ENCODE results near the gene POP4. TPM values are rescaled to one million over a fixed set of nuclear protein-coding genes. Genes with fewer than 3 reads are reported as not detected.
A peak's percentile ranks its signal among the peaks of the same experiment; 100 is the strongest.

The POP4 gene
- total RNA-seq, 2 experiments from 2014 or later, result 101 to 136 TPM

DNA sequence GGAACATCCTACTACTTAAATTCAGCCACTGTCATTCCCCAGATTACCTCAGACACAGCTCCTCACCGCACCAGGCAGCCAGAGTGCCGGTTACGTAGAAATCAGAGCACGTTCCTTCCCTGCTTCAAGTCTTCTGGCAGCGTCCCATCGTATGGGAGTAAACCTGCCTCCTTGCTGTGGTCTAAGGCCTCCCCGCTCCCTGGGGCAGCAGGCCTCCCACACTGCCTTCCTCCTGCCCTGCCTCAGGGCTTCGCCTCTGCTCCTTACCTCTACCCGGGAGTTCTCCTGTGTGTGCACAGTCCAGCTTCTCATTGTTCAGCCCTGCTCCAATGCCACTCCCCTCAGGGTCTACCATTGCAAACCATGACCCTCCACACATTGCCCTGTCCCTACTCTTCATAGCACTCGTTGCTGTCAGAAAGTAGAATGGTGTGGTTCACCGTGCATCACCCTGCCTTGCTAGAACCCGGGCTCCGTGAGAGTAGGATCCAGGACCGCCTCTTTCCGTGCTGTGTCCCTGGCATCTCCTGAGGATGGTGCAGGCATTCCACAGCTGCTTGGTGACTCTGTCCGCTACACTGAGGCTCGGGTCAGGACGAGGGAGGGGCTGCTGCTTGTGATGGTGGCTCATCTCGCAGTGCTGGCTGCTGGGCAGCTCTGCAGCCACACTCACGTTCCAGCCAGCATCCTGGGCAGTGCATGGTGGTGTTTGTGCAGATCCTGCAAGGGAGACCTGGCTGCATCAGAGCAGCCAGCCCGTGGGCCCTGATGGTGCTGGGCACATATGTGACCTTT lies 6.9 kb downstream of the POP4 start:
- ATAC-seq (no peak), DNase-seq (no peak)
- Mint-ChIP-seq H3K4me3 (no peak overlapping the region), H3K4me1 (peaks cover 6% of the 10 kb centered on the region), H3K27me3 (no peaks in the 10 kb centered on the region), H3K9me3 (ENCODE audit: low read depth) (no peaks in the 10 kb centered on the region), H3K36me3 (ENCODE audit: low read depth) (peaks cover 67% of the 10 kb centered on the region), H3K27ac (no peak overlapping the region)
- ChIA-PET CTCF (interaction anchor here (1.6 to 8.9 kb wide), 4 partner anchors 54 to 101 kb away, joined by 3 to 130 read pairs (median 68); partner anchors contain the start of genes C19orf12 and PLEKHF1), POLR2A (no interaction called here)
- intact Hi-C loops (cut with DNase I, micrococcal nuclease), result loop anchor here in 1 of 2 experiments (10.0 kb wide), 1 partner anchor 232 kb away; no protein-coding TSS in a partner anchor

DNA sequence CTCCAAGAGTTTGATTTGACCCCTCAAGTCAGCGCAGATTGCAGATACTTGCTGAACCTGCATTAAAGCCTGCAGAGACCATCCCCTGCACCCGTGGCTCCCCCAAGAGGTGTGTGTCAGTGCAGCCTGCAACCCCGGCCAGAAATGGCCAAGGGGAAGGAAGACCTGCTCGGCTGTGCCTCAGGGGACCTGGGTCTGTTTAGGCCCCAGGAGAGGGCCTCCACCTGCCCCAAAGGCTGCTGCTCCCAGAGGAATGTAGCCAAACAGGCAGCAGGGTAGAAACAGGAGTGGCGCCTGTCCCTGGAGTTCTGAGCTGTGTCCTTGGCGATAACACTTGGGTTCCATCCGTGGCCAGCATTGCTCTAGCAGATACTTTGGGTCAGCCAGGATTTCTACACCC lies 8.0 kb downstream of the POP4 start:
- Mint-ChIP-seq H3K27me3 (no peaks in the 10 kb centered on the region), H3K9me3 (ENCODE audit: low read depth) (no peaks in the 10 kb centered on the region), H3K36me3 (ENCODE audit: low read depth) (peaks cover 63% of the 10 kb centered on the region), H3K27ac (no peak overlapping the region), H3K4me3 (no peak overlapping the region), H3K4me1 (peaks cover 6% of the 10 kb centered on the region)
- DNase-seq (no peak), ATAC-seq (no peak)
- intact Hi-C loops (cut with DNase I, micrococcal nuclease), result loop anchor here in 1 of 2 experiments (10.0 kb wide), 1 partner anchor 231 kb away; no protein-coding TSS in a partner anchor
- CTCF ChIA-PET, result interaction anchor here (1.2 to 8.9 kb wide), 3 partner anchors 11 to 100 kb away, joined by 3 to 130 read pairs (median 5); partner anchors contain the start of gene C19orf12
- POLR2A ChIA-PET, result no interaction called here

DNA sequence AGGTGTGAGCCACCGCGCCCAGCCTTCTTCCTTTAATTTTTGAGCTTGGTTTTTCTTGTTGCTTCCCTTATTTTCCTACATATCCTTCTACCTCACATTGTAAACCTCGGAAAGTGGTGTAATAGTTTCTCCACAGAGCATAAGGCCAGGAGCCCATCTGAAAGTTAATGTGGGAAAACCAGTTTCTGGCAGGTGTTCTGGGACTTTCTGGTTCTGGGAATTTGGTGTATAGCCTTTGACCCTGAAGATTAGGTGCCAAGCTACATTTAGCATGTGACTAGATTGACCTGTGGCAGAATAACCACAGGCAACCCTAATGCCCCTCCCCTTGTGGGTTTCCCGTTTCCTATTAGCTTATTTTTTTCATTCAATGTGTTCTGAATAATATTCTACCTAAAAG lies 8.7 kb downstream of the POP4 start:
- no peak for DNase-seq
- no peak overlapping the region for H3K4me3 Mint-ChIP-seq
- H3K4me1 Mint-ChIP-seq, result peaks cover 6% of the 10 kb centered on the region
- ChIA-PET POLR2A (no interaction called here), CTCF (interaction anchor here (0.7 to 1.2 kb wide), 3 partner anchors 10 to 46 kb away, joined by 3 to 5 read pairs (median 3); no protein-coding TSS in a partner anchor)
- ATAC-seq, result no peak
- no peak overlapping the region for H3K27ac Mint-ChIP-seq
- H3K36me3 Mint-ChIP-seq (ENCODE audit: low read depth), result peaks cover 56% of the 10 kb centered on the region
- no peaks in the 10 kb centered on the region for H3K9me3 Mint-ChIP-seq (ENCODE audit: low read depth)
- no peaks in the 10 kb centered on the region for H3K27me3 Mint-ChIP-seq
- intact Hi-C loops (cut with DNase I, micrococcal nuclease), result loop anchor here in 1 of 2 experiments (10.0 kb wide), 1 partner anchor 230 kb away; no protein-coding TSS in a partner anchor

DNA sequence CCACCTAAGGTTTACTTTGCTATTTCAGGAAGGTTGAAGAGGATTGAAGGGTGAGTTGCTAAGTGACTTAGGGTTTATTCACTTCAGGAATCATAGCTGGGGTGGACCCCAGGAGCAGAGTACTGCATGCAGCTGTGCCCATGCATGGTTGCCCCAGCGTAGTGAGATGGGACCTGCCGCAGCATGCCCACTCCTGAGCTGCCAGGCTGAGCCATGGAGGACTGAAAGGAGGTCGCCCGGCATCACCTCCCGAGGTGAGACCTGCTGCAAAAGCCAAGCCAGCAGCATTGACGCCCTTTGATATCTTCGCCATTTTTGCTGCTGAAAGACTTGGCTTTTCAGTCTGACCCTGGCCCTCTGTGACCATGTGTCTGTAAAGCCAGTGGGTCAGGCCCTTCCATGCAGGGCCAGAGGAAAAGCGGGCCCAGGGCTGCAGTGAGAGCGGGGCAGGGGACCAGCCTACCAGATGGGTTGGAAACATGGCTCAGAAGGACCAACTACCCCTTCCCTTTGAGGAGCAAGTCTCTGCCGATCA lies 9.9 kb downstream of the POP4 start:
- intact Hi-C loops (cut with DNase I, micrococcal nuclease), result loop anchor here in 1 of 2 experiments (10.0 kb wide), 1 partner anchor 229 kb away; no protein-coding TSS in a partner anchor
- DNase-seq (no peak), ATAC-seq (no peak)
- H3K4me3 Mint-ChIP-seq, result no peak overlapping the region
- H3K27me3 Mint-ChIP-seq, result no peaks in the 10 kb centered on the region
- H3K4me1 Mint-ChIP-seq, result peaks cover 14% of the 10 kb centered on the region
- no peaks in the 10 kb centered on the region for H3K9me3 Mint-ChIP-seq (ENCODE audit: low read depth)
- ChIA-PET CTCF (interaction anchor here (0.6 to 1.3 kb wide), 4 partner anchors 49 to 469 kb away, joined by 3 read pairs; partner anchors contain the start of gene PLEKHF1), POLR2A (interaction anchor here (0.6 kb wide), 1 partner anchor 222 kb away, joined by 3 read pairs; no protein-coding TSS in a partner anchor)
- peaks cover 48% of the 10 kb centered on the region for H3K36me3 Mint-ChIP-seq (ENCODE audit: low read depth)
- H3K27ac Mint-ChIP-seq, result no peak overlapping the region

DNA sequence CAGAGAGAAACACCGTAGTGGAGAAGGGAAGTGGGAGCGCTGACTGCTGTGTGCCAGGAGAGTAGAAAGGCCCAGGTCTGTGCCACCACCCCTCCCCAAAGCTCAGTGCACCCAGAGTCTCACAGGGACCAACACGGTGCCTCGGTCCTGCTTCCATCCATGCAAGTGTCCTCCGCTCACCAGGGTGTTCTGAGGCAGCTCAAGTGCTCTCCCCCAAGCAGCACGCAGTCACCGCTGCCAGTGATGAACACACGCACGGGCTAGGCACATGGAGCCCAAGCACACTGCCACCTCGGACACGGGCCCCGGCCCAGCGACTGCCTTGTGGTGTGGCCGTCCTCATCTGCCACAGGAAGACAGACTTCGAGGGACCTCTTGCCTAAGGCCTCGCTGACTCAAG lies 10.5 kb downstream of the POP4 start:
- POLR2A ChIA-PET, result interaction anchor here (0.6 to 0.9 kb wide), 2 partner anchors 18 to 221 kb away, joined by 3 read pairs; no protein-coding TSS in a partner anchor
- Mint-ChIP-seq H3K9me3 (ENCODE audit: low read depth) (no peaks in the 10 kb centered on the region), H3K27me3 (no peaks in the 10 kb centered on the region), H3K27ac (peak overlapping the region; percentile 8), H3K4me1 (peaks cover 18% of the 10 kb centered on the region), H3K4me3 (no peak overlapping the region), H3K36me3 (ENCODE audit: low read depth) (peaks cover 42% of the 10 kb centered on the region)
- DNase-seq (no peak), ATAC-seq (no peak)
- intact Hi-C loops (cut with DNase I, micrococcal nuclease), result loop anchor here in 1 of 2 experiments (10.0 kb wide), 1 partner anchor 228 kb away; no protein-coding TSS in a partner anchor
- CTCF ChIA-PET, result interaction anchor here (0.6 to 2.8 kb wide), 7 partner anchors 45 to 469 kb away, joined by 3 to 11 read pairs (median 3); partner anchors contain the start of gene PLEKHF1

DNA sequence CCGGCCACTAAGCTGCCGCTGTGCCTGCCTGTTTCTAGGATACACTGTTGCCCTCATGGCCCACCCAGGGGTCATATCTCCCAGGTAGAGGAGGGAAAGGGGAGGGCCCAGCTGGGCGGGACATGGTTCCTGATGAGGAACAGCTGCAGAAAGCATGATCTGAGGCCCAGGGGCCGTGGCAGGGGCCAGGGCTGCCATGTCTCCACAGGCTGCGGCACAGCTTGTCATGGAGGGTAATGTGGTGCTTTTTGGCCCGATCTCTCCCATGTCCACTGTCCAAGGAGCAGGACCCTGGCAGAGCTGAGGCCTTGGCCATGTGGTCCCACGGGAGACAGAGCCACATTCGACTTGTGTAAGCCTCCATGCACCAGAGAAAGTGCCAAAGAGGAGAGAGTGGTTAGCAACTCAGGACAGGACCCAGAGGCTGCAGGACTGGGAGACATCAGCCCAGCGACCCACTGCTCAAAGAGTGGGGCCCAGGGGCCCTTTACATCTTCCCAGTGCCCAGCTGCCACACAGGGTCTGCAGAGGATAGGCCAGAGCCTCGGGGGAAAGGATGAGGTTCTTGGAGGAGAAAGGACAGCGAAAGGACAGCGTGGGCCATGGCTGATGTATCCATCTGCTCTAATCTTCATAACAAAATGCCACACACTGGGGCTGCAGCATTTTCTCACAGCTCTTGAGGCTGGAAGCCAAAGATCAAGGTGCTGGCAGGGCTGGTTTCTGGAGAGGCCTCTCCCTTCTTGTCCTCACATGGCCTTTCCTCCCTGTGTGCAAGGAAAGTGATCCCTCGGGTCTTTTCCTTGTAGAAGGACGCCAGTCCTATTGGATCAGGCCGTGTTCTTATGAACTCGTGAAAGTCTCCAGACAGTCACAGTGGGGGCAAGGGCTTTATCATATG lies 11.5 kb downstream of the POP4 start:
- CTCF ChIA-PET, result interaction anchor here (0.6 to 2.8 kb wide), 7 partner anchors 11 to 114 kb away, joined by 3 to 11 read pairs (median 4); partner anchors contain the start of genes PLEKHF1 and POP4
- H3K4me3 Mint-ChIP-seq, result no peak overlapping the region
- peak overlapping the region; percentile 11 for H3K27ac Mint-ChIP-seq

DNA sequence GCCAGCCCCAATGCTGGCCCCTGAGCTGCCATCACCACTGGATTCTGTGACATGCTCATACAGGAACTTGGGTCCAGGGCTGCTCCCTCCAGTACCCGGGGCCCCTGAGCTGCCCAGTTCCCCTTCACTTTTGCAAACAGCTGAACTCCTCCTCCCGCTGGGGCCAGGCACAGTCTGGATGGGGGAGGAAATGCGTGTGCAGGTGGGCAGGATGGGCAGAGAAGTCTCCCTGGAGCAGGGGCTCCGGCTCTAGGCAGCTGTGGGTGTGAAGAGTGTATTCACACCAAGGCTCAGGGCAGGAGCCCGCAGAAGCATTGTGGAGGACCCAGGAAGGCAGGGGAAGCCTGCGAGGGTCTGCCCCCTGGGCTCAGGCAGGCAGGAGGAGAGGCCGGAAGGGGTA lies 12.4 kb downstream of the POP4 start:
- Mint-ChIP-seq H3K9me3 (ENCODE audit: low read depth) (no peaks in the 10 kb centered on the region), H3K36me3 (ENCODE audit: low read depth) (peaks cover 26% of the 10 kb centered on the region), H3K27ac (no peak overlapping the region), H3K4me3 (no peak overlapping the region), H3K4me1 (peaks cover 37% of the 10 kb centered on the region), H3K27me3 (no peaks in the 10 kb centered on the region)
- POLR2A ChIA-PET, result no interaction called here
- DNase-seq, result no peak
- CTCF ChIA-PET, result interaction anchor here (1.3 to 9.7 kb wide), 7 partner anchors 8 to 323 kb away, joined by 3 to 66 read pairs (median 4); partner anchors contain the start of genes POP4 and URI1
- intact Hi-C loops (cut with DNase I, micrococcal nuclease), result loop anchor here in 1 of 2 experiments (10.0 kb wide), 1 partner anchor 226 kb away; no protein-coding TSS in a partner anchor
- no peak for ATAC-seq

More for the DNA sequence above, 11.5 kb downstream of the POP4 start:
- Mint-ChIP-seq H3K36me3 (ENCODE audit: low read depth) (peaks cover 34% of the 10 kb centered on the region), H3K27me3 (no peaks in the 10 kb centered on the region), H3K4me1 (peaks cover 28% of the 10 kb centered on the region), H3K9me3 (ENCODE audit: low read depth) (no peaks in the 10 kb centered on the region)
- ATAC-seq, result no peak
- DNase-seq, result no peak
- POLR2A ChIA-PET, result interaction anchor here (0.9 kb wide), 1 partner anchor 17 kb away, joined by 3 read pairs; no protein-coding TSS in a partner anchor
- intact Hi-C loops (cut with DNase I, micrococcal nuclease), result loop anchor here in 1 of 2 experiments (10.0 kb wide), 1 partner anchor 227 kb away; no protein-coding TSS in a partner anchor

DNA sequence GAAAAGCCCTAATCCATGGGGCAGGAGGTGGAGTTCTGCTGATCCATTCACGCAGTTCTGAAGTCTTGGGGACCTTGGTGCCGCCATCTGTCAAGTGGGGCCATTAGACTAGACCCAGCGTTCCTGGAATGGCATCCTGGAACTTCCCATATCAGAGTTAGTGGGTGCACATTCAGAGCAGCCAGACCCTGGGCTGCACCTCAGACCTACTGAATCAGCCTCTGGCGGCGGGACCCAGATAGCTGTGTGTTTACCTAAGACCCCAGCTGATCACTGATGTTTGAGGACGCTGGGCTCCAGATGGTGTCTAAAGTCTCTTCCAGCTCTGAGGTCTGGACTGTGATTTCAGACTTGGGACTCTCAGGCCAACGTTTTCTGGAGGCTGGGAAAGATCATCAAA lies 12.8 kb downstream of the POP4 start:
- DNase-seq, result no peak
- intact Hi-C loops (cut with DNase I, micrococcal nuclease), result loop anchor here in 1 of 2 experiments (10.0 kb wide), 1 partner anchor 226 kb away; no protein-coding TSS in a partner anchor
- peaks cover 41% of the 10 kb centered on the region for H3K4me1 Mint-ChIP-seq
- H3K4me3 Mint-ChIP-seq, result no peak overlapping the region
- ATAC-seq, result no peak
- no peak overlapping the region for H3K27ac Mint-ChIP-seq
- peaks cover 23% of the 10 kb centered on the region for H3K36me3 Mint-ChIP-seq (ENCODE audit: low read depth)
- ChIA-PET CTCF (interaction anchor here (1.3 to 9.7 kb wide), 7 partner anchors 8 to 323 kb away, joined by 3 to 66 read pairs (median 4); partner anchors contain the start of genes POP4 and URI1), POLR2A (interaction anchor here (1.8 kb wide), 1 partner anchor 46 kb away, joined by 6 read pairs; the partner anchor contains the start of gene PLEKHF1)
- no peaks in the 10 kb centered on the region for H3K27me3 Mint-ChIP-seq
- H3K9me3 Mint-ChIP-seq (ENCODE audit: low read depth), result no peaks in the 10 kb centered on the region

DNA sequence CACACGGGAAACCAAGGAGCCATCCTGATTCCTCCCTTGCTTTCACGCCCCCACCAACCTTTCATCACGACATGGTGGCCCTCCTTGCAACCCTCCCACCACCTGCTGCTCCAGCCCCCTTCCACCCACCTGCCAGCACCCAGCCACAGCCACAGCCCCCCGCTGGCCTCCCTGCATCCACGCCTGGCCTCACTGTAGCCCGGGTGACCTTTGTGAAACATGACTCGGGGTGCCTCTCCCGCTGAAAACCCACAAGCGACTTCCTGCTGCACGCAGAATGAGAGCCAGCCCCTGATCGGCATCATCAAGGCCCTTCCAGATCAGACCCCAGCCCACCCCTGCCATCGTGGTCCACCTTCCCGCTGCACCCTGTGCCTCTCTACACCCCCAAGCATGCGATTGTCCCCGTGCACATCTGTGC lies 14.9 kb downstream of the POP4 start:
- H3K36me3 Mint-ChIP-seq (ENCODE audit: low read depth), result peaks cover 6% of the 10 kb centered on the region
- intact Hi-C loops (cut with DNase I, micrococcal nuclease), result loop anchor here (1.0 to 2.0 kb wide), 2 partner anchors 15 to 52 kb away; partner anchors contain the start of gene POP4 (in 1 of the 2)
- H3K4me3 Mint-ChIP-seq, result peak overlapping the region; percentile 22
- peak overlapping the region; percentile 63 for H3K27ac Mint-ChIP-seq
- ATAC-seq (peak; percentile 67), DNase-seq (peak; percentile 81)
- no peaks in the 10 kb centered on the region for H3K27me3 Mint-ChIP-seq
- H3K4me1 Mint-ChIP-seq, result peaks cover 51% of the 10 kb centered on the region
- H3K9me3 Mint-ChIP-seq (ENCODE audit: low read depth), result no peaks in the 10 kb centered on the region
- POLR2A ChIA-PET, result interaction anchor here (0.6 to 0.8 kb wide), 3 partner anchors 15 to 350 kb away, joined by 3 to 7 read pairs (median 3); partner anchors contain the start of gene POP4
- CTCF ChIA-PET, result interaction anchor here (0.9 to 9.7 kb wide), 8 partner anchors 10 to 95 kb away, joined by 3 to 66 read pairs (median 6); partner anchors contain the start of gene POP4
